B cell (primary cell): ENCODE data around the gene PPFIA1. TPM values are rescaled to one million over a fixed set of nuclear protein-coding genes. Genes with fewer than 3 reads are reported as not detected.

Experiments used
- ATAC-seq: fragments of 200-7000 bp; cut with Tn5 transposase; one replicate; pipeline ENCODE4 v1.10.0; 2021; ENCODE audit warnings: low read depth, mild to moderate bottlenecking, moderate number of reproducible peaks, moderate library complexity
- CTCF ChIA-PET: fragments of 350-600 bp; sonication (Branson Sonifier 250); formaldehyde crosslinking; loops from one replicate; lab custom pipeline; 2021; ENCODE audit warnings: antibody characterized with exemption, inconsistent platforms; lab: Charles Lee
- POLR2A ChIA-PET: fragments of 350-600 bp; sonication (Branson Sonifier 250); formaldehyde crosslinking; loops from one replicate; lab custom pipeline; 2021; ENCODE audit warnings: antibody characterized with exemption; lab: Charles Lee
- DNase-seq: peaks from one replicate; pipeline ENCODE4 v3.0.0; 2013
- H2AFZ ChIP-seq: 2 replicates; pipeline ENCODE4 v1.6.1; 2012; ENCODE audit warnings: mild to moderate bottlenecking, low read depth, low read length; ENCODE audit not compliant: insufficient read depth, poor library complexity, severe bottlenecking
- H3K27ac ChIP-seq, 2 donors: 1 replicate in 1 of 2; 2 replicates in 1 of 2; pipeline ENCODE4 v1.5.1; 2012 to 2013; ENCODE audit warnings: low read length in 2 of 2, mild to moderate bottlenecking in 2 of 2, moderate library complexity in 1 of 2
- H3K27me3 ChIP-seq, 4 experiments: fragments of 200-600 bp in 1 of 4; sonication (generic) in 1 of 4; replicated peaks in 1 of 4; 1 replicate in 2 of 4; 2 replicates in 2 of 4; pipeline versions ENCODE4 v1.6.1 to v1.7.0; 2013 to 2016; ENCODE audit warnings: low read length in 3 of 4, mild to moderate bottlenecking in 2 of 4, mixed read lengths in 1 of 4, moderate library complexity in 1 of 4; ENCODE audit not compliant: insufficient read depth in 4 of 4, control insufficient read depth in 3 of 4; ENCODE audit errors: control extremely low read depth in 1 of 4
- H3K36me3 ChIP-seq, 2 experiments: replicated peaks in 1 of 2; 1 replicate in 1 of 2; 2 replicates in 1 of 2; pipeline versions ENCODE4 v1.6.1 to v1.7.1; 2013; ENCODE audit warnings: low read length in 1 of 2; ENCODE audit not compliant: insufficient read depth in 2 of 2, control insufficient read depth in 1 of 2; ENCODE audit errors: control extremely low read depth in 1 of 2, extremely low read depth in 1 of 2
- H3K4me1 ChIP-seq, 2 donors: fragments of 200-600 bp in 1 of 2; sonication (generic) in 1 of 2; 1 replicate in 1 of 2; 2 replicates in 1 of 2; pipeline versions ENCODE4 v1.5.1 to v1.6.1; 2013 to 2017; ENCODE audit warnings: low read length in 2 of 2; ENCODE audit not compliant: control insufficient read depth in 2 of 2, insufficient read depth in 2 of 2
- H3K4me2 ChIP-seq: replicated peaks from 2 replicates; pipeline ENCODE3; 2012; ENCODE audit warnings: mild to moderate bottlenecking, low read depth, low read length; ENCODE audit not compliant: poor library complexity, severe bottlenecking
- H3K4me3 ChIP-seq, 5 experiments: fragments of 200-600 bp in 1 of 5; sonication (generic) in 1 of 5; 1 replicate in 3 of 5; 2 replicates in 2 of 5; pipeline versions ENCODE4 v1.5.1 to v1.7.0; 2011 to 2016; ENCODE audit warnings: low read length in 4 of 5, mild to moderate bottlenecking in 4 of 5, low read depth in 2 of 5, control low read depth in 1 of 5, moderate library complexity in 1 of 5; ENCODE audit not compliant: insufficient read depth in 1 of 5; ENCODE audit errors: control extremely low read depth in 1 of 5, extremely low read depth in 1 of 5
- H3K79me2 ChIP-seq: fragments of 200-600 bp; sonication (generic); one replicate; pipeline ENCODE4 v1.6.0; 2016; ENCODE audit warnings: low read length; ENCODE audit not compliant: control insufficient read depth, insufficient read depth
- H3K9ac ChIP-seq: fragments of 200-600 bp; sonication (generic); 2 replicates; pipeline ENCODE4 v1.6.1; 2017; ENCODE audit warnings: mild to moderate bottlenecking, low read length, moderate library complexity
- H3K9me3 ChIP-seq, 3 donors: one replicate each; pipeline versions ENCODE4 v1.6.1 to v1.7.1; 2013; ENCODE audit warnings: low read length in 2 of 3; ENCODE audit not compliant: control insufficient read depth in 2 of 3, insufficient read depth in 1 of 3; ENCODE audit errors: control extremely low read depth in 1 of 3
- H4K20me1 ChIP-seq: 2 replicates; pipeline ENCODE4 v1.6.0; 2012; ENCODE audit warnings: mild to moderate bottlenecking, low read length; ENCODE audit not compliant: insufficient read depth, control insufficient read depth, poor library complexity, severe bottlenecking
- H3K27ac Mint-ChIP-seq: one replicate; pipeline ENCODE4 v1.8.0; 2021; ENCODE audit warnings: mixed read lengths
- H3K27me3 Mint-ChIP-seq: one replicate; pipeline ENCODE4 v1.8.0; 2021; ENCODE audit warnings: mixed read lengths
- H3K4me1 Mint-ChIP-seq: one replicate; pipeline ENCODE4 v1.8.0; 2021; ENCODE audit warnings: mixed read lengths
- H3K4me3 Mint-ChIP-seq: one replicate; pipeline ENCODE4 v1.8.0; 2021; ENCODE audit warnings: mixed read lengths
- H3K9me3 Mint-ChIP-seq: one replicate; pipeline ENCODE4 v1.8.0; 2022; ENCODE audit warnings: mixed read lengths; ENCODE audit not compliant: insufficient read depth
- EZH2 ChIP-seq: IDR thresholded peaks from 2 replicates; pipeline ENCODE4 v1.6.1; 2012; ENCODE audit warnings: borderline replicate concordance, low read depth, mild to moderate bottlenecking, moderate library complexity, low read length; ENCODE audit not compliant: insufficient read depth, poor library complexity, severe bottlenecking
- WGBS: methylation state at CpG from one replicate; pipeline ENCODE4 v1.1.5; 2013; ENCODE audit warnings: missing lambda C conversion rate; ENCODE audit not compliant: insufficient coverage; 5-methylcytosine and 5-hydroxymethylcytosine counted together
- intact Hi-C: fragments of 100-400 bp; cut with micrococcal nuclease; formaldehyde crosslinking; loops from one replicate; pipeline ENCODE4 v1.10.0; 2022
- polyA plus RNA-seq: library from polyadenylated mRNA; depleted of rRNA; stranded (reverse); fragments of >200 nt; gene quantifications from 2 replicates; pipeline ENCODE4 v1.2.3, GENCODE V29; 2012
- total RNA-seq, 2 donors: library from RNA; stranded (reverse); fragments of 120-200 nt in 1 of 2; gene quantifications; 1 replicate in 1 of 2; 2 replicates in 1 of 2; pipeline versions ENCODE4 v1.2.3 to v1.2.4, GENCODE V29; 2013 to 2022
- TF ChIP-seq, protein P1 (sequence below): fragments of 200-600 bp; IDR thresholded peaks from one replicate; pipeline ENCODE4 v1.8.0; 2022; ENCODE audit warnings: antibody characterized with exemption, mild to moderate bottlenecking

The PPFIA1 gene
- total and polyA plus RNA-seq, 2 donors (not counting 1 experiment from before 2014, with no cell fraction given): 21.8 to 70.4 TPM

DNA sequence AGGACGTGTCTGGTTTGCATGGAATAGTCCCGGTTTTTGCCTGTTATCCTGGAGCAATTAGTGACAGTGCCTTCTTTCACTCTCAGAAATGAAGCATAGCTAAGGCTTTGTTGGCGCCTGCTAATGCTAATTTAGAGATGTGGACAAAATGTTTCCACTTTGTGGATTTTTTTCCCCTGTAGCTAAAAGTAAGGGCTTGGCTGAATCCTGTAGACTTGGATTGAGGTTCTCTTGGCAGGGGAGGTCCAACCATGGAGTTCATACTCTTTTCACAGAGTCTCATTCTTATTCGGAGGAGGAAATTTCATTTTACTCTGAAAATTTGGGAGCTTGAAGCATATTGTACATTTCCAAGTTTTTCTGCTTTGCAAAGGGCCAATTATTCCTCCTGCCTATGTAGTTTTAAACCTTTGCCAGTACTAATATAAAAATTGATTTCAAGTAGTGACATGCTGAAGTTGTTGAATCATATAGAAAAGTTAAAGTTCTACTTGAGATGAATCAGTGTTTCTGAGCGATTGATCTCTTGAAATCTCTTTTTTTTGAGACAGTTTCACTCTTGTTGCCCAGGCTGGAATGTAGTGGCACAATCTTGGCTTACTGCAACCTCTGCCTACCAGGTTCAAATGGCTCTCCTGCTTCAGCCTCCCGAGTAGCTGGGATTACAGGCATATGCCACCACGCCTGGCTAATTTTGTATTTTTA is 20.0 kb downstream of the PPFIA1 start:
- TF ChIP-seq, protein P1, sequence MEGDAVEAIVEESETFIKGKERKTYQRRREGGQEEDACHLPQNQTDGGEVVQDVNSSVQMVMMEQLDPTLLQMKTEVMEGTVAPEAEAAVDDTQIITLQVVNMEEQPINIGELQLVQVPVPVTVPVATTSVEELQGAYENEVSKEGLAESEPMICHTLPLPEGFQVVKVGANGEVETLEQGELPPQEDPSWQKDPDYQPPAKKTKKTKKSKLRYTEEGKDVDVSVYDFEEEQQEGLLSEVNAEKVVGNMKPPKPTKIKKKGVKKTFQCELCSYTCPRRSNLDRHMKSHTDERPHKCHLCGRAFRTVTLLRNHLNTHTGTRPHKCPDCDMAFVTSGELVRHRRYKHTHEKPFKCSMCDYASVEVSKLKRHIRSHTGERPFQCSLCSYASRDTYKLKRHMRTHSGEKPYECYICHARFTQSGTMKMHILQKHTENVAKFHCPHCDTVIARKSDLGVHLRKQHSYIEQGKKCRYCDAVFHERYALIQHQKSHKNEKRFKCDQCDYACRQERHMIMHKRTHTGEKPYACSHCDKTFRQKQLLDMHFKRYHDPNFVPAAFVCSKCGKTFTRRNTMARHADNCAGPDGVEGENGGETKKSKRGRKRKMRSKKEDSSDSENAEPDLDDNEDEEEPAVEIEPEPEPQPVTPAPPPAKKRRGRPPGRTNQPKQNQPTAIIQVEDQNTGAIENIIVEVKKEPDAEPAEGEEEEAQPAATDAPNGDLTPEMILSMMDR: no peak
- TF ChIP-seq EZH2: no peak
- Histone ChIP-seq H3K9me3 (no peaks in the 10 kb centered on the region), H3K9ac (no peak overlapping the region), H3K27me3 (no peaks in the 10 kb centered on the region), H3K36me3 (peaks cover 6 to 18% of the 10 kb centered on the region in 2 experiments), H3K4me2 (no peak overlapping the region), H3K27ac (no peak overlapping the region), H3K4me1 (no peaks in the 10 kb centered on the region), H4K20me1 (peaks cover 44% of the 10 kb centered on the region), H2AFZ (no peak overlapping the region), H3K4me3 (no peak overlapping the region), H3K79me2 (peaks cover 69% of the 10 kb centered on the region)
- no peaks in the 10 kb centered on the region for H3K27me3 Mint-ChIP-seq
- ATAC-seq (no peak), DNase-seq (no peak)
- no peak overlapping the region for H3K4me3 Mint-ChIP-seq
- H3K27ac Mint-ChIP-seq: no peak overlapping the region
- intact Hi-C loops: no loop called here
- CTCF ChIA-PET: no interaction called here
- POLR2A ChIA-PET: no interaction called here
- peaks cover 2% of the 10 kb centered on the region for H3K4me1 Mint-ChIP-seq
- no peaks in the 10 kb centered on the region for H3K9me3 Mint-ChIP-seq
- WGBS: 98% methylated on average over 6 of the region's 7 CpGs

DNA sequence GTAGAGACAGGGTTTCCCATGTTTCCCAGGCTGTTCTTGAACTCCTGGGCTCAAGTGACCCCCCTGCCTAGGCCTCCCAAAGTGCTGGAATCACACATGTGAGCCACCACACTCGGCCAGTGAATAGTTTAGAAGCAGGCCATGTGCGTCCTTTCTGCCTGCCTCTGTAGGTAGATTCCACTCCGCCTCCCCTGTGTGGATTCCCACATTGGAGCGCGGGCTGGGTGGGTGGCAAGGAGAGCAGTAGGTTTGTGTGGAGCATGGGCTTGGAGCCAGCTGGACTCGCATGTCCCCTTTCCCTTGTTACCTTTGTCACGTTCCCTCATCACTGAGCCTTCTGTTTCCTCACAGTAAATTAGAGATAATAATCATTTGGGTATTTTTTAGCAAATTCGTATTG is 21.7 kb downstream of the PPFIA1 start:
- no peak for TF ChIP-seq EZH2
- TF ChIP-seq, protein P1: no peak
- Histone ChIP-seq H3K4me3 (no peak overlapping the region), H3K9ac (no peak overlapping the region), H3K36me3 (peaks cover 6 to 18% of the 10 kb centered on the region in 2 experiments), H2AFZ (no peak overlapping the region), H3K4me1 (no peaks in the 10 kb centered on the region), H4K20me1 (peaks cover 41% of the 10 kb centered on the region), H3K79me2 (peaks cover 60% of the 10 kb centered on the region), H3K27ac (no peak overlapping the region), H3K9me3 (no peaks in the 10 kb centered on the region), H3K4me2 (no peak overlapping the region), H3K27me3 (no peaks in the 10 kb centered on the region)
- ATAC-seq (no peak), DNase-seq (no peak)
- Mint-ChIP-seq H3K4me1 (peaks cover 2% of the 10 kb centered on the region), H3K4me3 (no peak overlapping the region), H3K27ac (no peak overlapping the region), H3K27me3 (no peaks in the 10 kb centered on the region), H3K9me3 (no peaks in the 10 kb centered on the region)
- intact Hi-C loops: no loop called here
- CTCF ChIA-PET: no interaction called here
- POLR2A ChIA-PET: no interaction called here
- WGBS: 98% methylated on average over 5 of the region's 8 CpGs
